ENCODE data around the gene REEP6.

DNA sequence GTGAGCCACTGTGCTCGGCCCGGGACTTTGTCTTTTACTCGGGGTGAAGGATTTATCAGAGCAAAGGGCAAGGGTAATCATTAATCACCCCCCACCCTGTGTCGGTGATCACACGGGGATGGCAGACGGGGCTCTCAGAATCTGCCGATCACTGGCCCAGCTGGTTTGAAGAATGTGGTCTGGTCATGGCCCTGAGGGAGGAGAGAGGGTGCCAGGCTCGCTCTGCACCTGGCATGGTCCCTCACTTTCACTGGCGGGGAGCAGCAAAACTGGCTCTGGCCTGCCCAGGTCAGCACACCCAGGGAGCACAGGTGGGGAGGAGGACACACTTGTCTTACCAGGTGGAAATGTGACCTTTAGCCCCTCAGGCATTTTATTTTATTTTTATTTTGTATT is 10.2 kb downstream of the REEP6 start:
- TF ChIP-seq, protein P1, sequence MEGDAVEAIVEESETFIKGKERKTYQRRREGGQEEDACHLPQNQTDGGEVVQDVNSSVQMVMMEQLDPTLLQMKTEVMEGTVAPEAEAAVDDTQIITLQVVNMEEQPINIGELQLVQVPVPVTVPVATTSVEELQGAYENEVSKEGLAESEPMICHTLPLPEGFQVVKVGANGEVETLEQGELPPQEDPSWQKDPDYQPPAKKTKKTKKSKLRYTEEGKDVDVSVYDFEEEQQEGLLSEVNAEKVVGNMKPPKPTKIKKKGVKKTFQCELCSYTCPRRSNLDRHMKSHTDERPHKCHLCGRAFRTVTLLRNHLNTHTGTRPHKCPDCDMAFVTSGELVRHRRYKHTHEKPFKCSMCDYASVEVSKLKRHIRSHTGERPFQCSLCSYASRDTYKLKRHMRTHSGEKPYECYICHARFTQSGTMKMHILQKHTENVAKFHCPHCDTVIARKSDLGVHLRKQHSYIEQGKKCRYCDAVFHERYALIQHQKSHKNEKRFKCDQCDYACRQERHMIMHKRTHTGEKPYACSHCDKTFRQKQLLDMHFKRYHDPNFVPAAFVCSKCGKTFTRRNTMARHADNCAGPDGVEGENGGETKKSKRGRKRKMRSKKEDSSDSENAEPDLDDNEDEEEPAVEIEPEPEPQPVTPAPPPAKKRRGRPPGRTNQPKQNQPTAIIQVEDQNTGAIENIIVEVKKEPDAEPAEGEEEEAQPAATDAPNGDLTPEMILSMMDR (IDR thresholded peaks at IDR 0.05; ENCODE audit: insufficient read depth, low read length), result no peak
- TF ChIP-seq, protein P2, sequence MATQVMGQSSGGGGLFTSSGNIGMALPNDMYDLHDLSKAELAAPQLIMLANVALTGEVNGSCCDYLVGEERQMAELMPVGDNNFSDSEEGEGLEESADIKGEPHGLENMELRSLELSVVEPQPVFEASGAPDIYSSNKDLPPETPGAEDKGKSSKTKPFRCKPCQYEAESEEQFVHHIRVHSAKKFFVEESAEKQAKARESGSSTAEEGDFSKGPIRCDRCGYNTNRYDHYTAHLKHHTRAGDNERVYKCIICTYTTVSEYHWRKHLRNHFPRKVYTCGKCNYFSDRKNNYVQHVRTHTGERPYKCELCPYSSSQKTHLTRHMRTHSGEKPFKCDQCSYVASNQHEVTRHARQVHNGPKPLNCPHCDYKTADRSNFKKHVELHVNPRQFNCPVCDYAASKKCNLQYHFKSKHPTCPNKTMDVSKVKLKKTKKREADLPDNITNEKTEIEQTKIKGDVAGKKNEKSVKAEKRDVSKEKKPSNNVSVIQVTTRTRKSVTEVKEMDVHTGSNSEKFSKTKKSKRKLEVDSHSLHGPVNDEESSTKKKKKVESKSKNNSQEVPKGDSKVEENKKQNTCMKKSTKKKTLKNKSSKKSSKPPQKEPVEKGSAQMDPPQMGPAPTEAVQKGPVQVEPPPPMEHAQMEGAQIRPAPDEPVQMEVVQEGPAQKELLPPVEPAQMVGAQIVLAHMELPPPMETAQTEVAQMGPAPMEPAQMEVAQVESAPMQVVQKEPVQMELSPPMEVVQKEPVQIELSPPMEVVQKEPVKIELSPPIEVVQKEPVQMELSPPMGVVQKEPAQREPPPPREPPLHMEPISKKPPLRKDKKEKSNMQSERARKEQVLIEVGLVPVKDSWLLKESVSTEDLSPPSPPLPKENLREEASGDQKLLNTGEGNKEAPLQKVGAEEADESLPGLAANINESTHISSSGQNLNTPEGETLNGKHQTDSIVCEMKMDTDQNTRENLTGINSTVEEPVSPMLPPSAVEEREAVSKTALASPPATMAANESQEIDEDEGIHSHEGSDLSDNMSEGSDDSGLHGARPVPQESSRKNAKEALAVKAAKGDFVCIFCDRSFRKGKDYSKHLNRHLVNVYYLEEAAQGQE (IDR thresholded peaks at IDR 0.05; ENCODE audit: insufficient replicate concordance, low read depth), result no peak
- TF ChIP-seq GABPA (IDR thresholded peaks at IDR 0.05; ENCODE audit: low read depth) (no peak), POLR2AphosphoS5 (IDR thresholded peaks at IDR 0.05; ENCODE audit: low read depth) (no peak), SPI1 (IDR thresholded peaks at IDR 0.05; ENCODE audit: borderline replicate concordance, low read depth) (no peak)

Measured in HL-60 (cell line).